Type B pancreatic cell (in vitro differentiated cells): ENCODE measurements around the gene CDKN2AIPNL. TPM values are rescaled to one million over a fixed set of nuclear protein-coding genes. Genes with fewer than 3 reads are reported as not detected.

ENCODE experiments used
- DNase-seq: peaks from one replicate; pipeline ENCODE4 v3.0.0; 2021; ENCODE audit warnings: mixed read lengths; ENCODE audit not compliant: unreplicated experiment; ENCODE audit errors: extremely low spot score
- H3K27ac Mint-ChIP-seq: 2 replicates; pipeline ENCODE4 v1.8.0; 2021; ENCODE audit warnings: mild to moderate bottlenecking, mixed read lengths
- H3K27me3 Mint-ChIP-seq: 2 replicates; pipeline ENCODE4 v1.8.0; 2021; ENCODE audit warnings: mixed read lengths
- H3K36me3 Mint-ChIP-seq: 2 replicates; pipeline ENCODE4 v1.8.0; 2021; ENCODE audit warnings: mixed read lengths
- H3K4me1 Mint-ChIP-seq: one replicate; pipeline ENCODE4 v1.8.0; 2021; ENCODE audit warnings: mixed read lengths; ENCODE audit not compliant: unreplicated experiment
- H3K4me3 Mint-ChIP-seq: 2 replicates; pipeline ENCODE4 v1.8.0; 2021; ENCODE audit warnings: mild to moderate bottlenecking, mixed read lengths
- H3K9me3 Mint-ChIP-seq: 2 replicates; pipeline ENCODE4 v1.8.0; 2021; ENCODE audit warnings: mixed read lengths
- total RNA-seq: library from RNA; stranded (reverse); gene quantifications from 2 replicates; pipeline ENCODE4 v1.2.1, GENCODE V29; 2021; ENCODE audit warnings: low replicate concordance
- TF ChIP-seq, protein P1 (sequence below): fragments of 200-600 bp; sonication (generic); conservative IDR thresholded peaks from 2 replicates; pipeline ENCODE4 v1.5.0; 2021; ENCODE audit warnings: antibody characterized with exemption, mild to moderate bottlenecking

Gene CDKN2AIPNL
- total RNA-seq, 1 donor from 2014 or later, result 28.7 TPM

- no peak overlapping the region for H3K27ac Mint-ChIP-seq
- DNase-seq, result no peak
- no peaks in the 10 kb centered on the region for H3K4me1 Mint-ChIP-seq
- TF ChIP-seq, protein P1, sequence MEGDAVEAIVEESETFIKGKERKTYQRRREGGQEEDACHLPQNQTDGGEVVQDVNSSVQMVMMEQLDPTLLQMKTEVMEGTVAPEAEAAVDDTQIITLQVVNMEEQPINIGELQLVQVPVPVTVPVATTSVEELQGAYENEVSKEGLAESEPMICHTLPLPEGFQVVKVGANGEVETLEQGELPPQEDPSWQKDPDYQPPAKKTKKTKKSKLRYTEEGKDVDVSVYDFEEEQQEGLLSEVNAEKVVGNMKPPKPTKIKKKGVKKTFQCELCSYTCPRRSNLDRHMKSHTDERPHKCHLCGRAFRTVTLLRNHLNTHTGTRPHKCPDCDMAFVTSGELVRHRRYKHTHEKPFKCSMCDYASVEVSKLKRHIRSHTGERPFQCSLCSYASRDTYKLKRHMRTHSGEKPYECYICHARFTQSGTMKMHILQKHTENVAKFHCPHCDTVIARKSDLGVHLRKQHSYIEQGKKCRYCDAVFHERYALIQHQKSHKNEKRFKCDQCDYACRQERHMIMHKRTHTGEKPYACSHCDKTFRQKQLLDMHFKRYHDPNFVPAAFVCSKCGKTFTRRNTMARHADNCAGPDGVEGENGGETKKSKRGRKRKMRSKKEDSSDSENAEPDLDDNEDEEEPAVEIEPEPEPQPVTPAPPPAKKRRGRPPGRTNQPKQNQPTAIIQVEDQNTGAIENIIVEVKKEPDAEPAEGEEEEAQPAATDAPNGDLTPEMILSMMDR, result no peak
- peaks cover 16% of the 10 kb centered on the region for H3K27me3 Mint-ChIP-seq
- H3K9me3 Mint-ChIP-seq, result no peaks in the 10 kb centered on the region
- H3K4me3 Mint-ChIP-seq, result no peak overlapping the region
- H3K36me3 Mint-ChIP-seq, result no peaks in the 10 kb centered on the region
These were observed 20.5 kb upstream of the CDKN2AIPNL start for GRCh38 chr5:134432174-134432573.

DNA sequence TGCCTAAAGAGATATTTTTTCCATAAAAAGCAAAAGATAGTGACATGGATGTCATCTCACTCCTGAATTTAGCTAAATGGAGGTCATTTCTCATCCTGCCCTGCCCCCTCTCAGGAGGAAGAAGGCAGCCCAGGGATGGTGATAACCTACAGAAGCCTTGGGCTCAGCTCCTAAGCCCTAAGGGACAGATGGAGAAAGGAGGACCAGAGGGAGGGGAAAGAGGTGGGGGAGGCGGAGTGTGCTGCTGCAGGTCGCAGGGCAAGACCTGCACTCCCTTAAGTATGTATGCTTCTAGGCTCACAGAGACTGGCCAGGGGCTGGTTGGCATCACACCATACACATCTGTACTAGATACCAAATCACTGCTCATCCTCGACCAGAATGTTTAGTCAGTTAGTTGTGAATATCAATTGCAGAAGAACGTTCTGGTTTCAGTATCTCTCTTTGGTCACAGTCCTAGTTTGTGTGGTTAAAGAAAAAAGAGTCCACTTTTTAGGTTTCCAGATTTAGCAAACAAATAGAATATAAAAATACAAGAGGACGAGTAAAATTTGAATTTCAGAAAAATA is 18.4 kb upstream of the CDKN2AIPNL start:
- H3K27me3 Mint-ChIP-seq, result peaks cover 16% of the 10 kb centered on the region
- no peaks in the 10 kb centered on the region for H3K36me3 Mint-ChIP-seq
- H3K9me3 Mint-ChIP-seq, result no peaks in the 10 kb centered on the region
- H3K4me1 Mint-ChIP-seq, result no peaks in the 10 kb centered on the region
- DNase-seq, result no peak
- no peak overlapping the region for H3K4me3 Mint-ChIP-seq
- H3K27ac Mint-ChIP-seq, result no peak overlapping the region
- TF ChIP-seq, protein P1, result no peak

- no peak for DNase-seq
These were observed 15.9 kb upstream of the CDKN2AIPNL start for GRCh38 chr5:134427540-134428041.

GRCh38 chr5:134426361-134426760 is 14.7 kb upstream of the CDKN2AIPNL start:
- Mint-ChIP-seq H3K27me3 (peaks cover 16% of the 10 kb centered on the region), H3K9me3 (no peaks in the 10 kb centered on the region)
- TF ChIP-seq, protein P1, result no peak

More at GRCh38 chr5:134427540-134428041, 15.9 kb upstream of the CDKN2AIPNL start:
- H3K9me3 Mint-ChIP-seq, result no peaks in the 10 kb centered on the region
- TF ChIP-seq, protein P1, result no peak
- H3K27ac Mint-ChIP-seq, result no peak overlapping the region
- H3K27me3 Mint-ChIP-seq, result peaks cover 16% of the 10 kb centered on the region
- no peaks in the 10 kb centered on the region for H3K36me3 Mint-ChIP-seq
- no peaks in the 10 kb centered on the region for H3K4me1 Mint-ChIP-seq
- H3K4me3 Mint-ChIP-seq, result no peak overlapping the region

GRCh38 chr5:134423376-134423775 is 11.7 kb upstream of the CDKN2AIPNL start:
- H3K9me3 Mint-ChIP-seq, result no peaks in the 10 kb centered on the region
- no peaks in the 10 kb centered on the region for H3K4me1 Mint-ChIP-seq
- TF ChIP-seq, protein P1, result no peak
- no peak overlapping the region for H3K27ac Mint-ChIP-seq
- peaks cover 9% of the 10 kb centered on the region for H3K27me3 Mint-ChIP-seq
- H3K4me3 Mint-ChIP-seq, result no peak overlapping the region
- DNase-seq, result no peak
- no peaks in the 10 kb centered on the region for H3K36me3 Mint-ChIP-seq

More at GRCh38 chr5:134426361-134426760, 14.7 kb upstream of the CDKN2AIPNL start:
- H3K4me1 Mint-ChIP-seq, result no peaks in the 10 kb centered on the region
- DNase-seq, result no peak
- no peaks in the 10 kb centered on the region for H3K36me3 Mint-ChIP-seq
- no peak overlapping the region for H3K4me3 Mint-ChIP-seq
- no peak overlapping the region for H3K27ac Mint-ChIP-seq
